Right lobe of liver (tissue), 6 donors: ENCODE results near the gene EXOC7. TPM values are rescaled to one million over a fixed set of nuclear protein-coding genes. Genes with fewer than 3 reads are reported as not detected.

Experiments
- ATAC-seq, 4 donors: fragments of 200-7000 bp; cut with Tn5 transposase; one replicate each; pipeline ENCODE4 v1.9.1; 2020; ENCODE audit warnings: mild to moderate bottlenecking in 4 of 4, moderate library complexity in 4 of 4
- DNase-seq, 3 donors: peaks; one replicate each; pipeline ENCODE4 v3.0.0-alpha.2; 2020
- H3K27ac ChIP-seq, 3 donors: fragments of 200-600 bp; one replicate each; pipeline ENCODE4 v1.8.0; 2022
- H3K27me3 ChIP-seq, 2 donors: fragments of 200-600 bp; one replicate each; pipeline ENCODE4 v1.8.0; 2022
- H3K36me3 ChIP-seq, 4 donors: fragments of 200-600 bp; sonication (generic) in 1 of 4; one replicate each; pipeline versions ENCODE4 v1.5.1 to v1.8.0; 2017 to 2022; ENCODE audit warnings: control low read depth in 1 of 4
- H3K4me1 ChIP-seq, 4 donors: fragments of 200-600 bp; sonication (generic) in 1 of 4; one replicate each; pipeline versions ENCODE4 v1.5.1 to v1.8.0; 2017 to 2022; ENCODE audit warnings: control low read depth in 1 of 4
- H3K4me3 ChIP-seq, 3 donors: fragments of 200-600 bp; one replicate each; pipeline ENCODE4 v1.8.0; 2022
- H3K9me3 ChIP-seq, 4 donors: fragments of 200-600 bp; sonication (generic) in 1 of 4; one replicate each; pipeline versions ENCODE4 v1.5.1 to v1.8.0; 2017 to 2022; ENCODE audit warnings: control low read depth in 1 of 4
- CTCF ChIP-seq, 4 donors: fragments of 200-600 bp in 3 of 4; fragments of 450-650 bp in 1 of 4; IDR thresholded peaks; one replicate each; pipeline versions ENCODE4 v1.5.1 to v1.8.0; 2016 to 2022; ENCODE audit warnings: antibody characterized with exemption in 4 of 4, mild to moderate bottlenecking in 2 of 4
- POLR2A ChIP-seq: fragments of 450-650 bp; IDR thresholded peaks from one replicate; pipeline ENCODE4 v1.6.1; 2017; ENCODE audit warnings: antibody characterized with exemption, mild to moderate bottlenecking
- WGBS: methylation state at CpG from one replicate; pipeline ENCODE4 v1.1.6; 2018; ENCODE audit warnings: low coverage, low lambda C conversion rate; ENCODE audit not compliant: insufficient coverage; ENCODE audit errors: missing lambda C conversion rate; 5-methylcytosine and 5-hydroxymethylcytosine counted together
- intact Hi-C, 2 donors: fragments of 100-400 bp; cut with DNase I; formaldehyde crosslinking; loops; one replicate each; pipeline versions ENCODE4 v1.11.2 to v1.14.1; 2022
- total RNA-seq, 6 experiments: library from RNA; depleted of rRNA in 2 of 6; stranded (reverse); fragments of >200 nt in 2 of 6; fragmentation: NEBNext Ultra II Directional in 3 of 6; extraction: Animal tissue kit (Norgen Biotek cat#: 25700) in 3 of 6; gene quantifications; one replicate each; pipeline versions ENCODE4 v1.1.0 to v1.2.4, GENCODE V29; 2016 to 2023
- donor health status: DM: no; HTN: yes; CAD: no.
- donor health status: DM: no; HTN: no; CAD: no.
- donor health status: DM: no; HTN: no; CAD: no.
- donor health status: DM: no; HTN: yes; CAD: no.
- donor health status: DM: no; HTN: yes; CAD: no.

Gene EXOC7
- total RNA-seq, 6 experiments from 2014 or later = 38.5 to 57.9 (median 50.6) TPM

- intact Hi-C loops = no loop called here
- 85% methylated on average over 4 of the region's 5 CpGs for WGBS
- peaks cover 0 to 10% (median 4%) of the 10 kb centered on the region in 4 donors for H3K4me1 ChIP-seq
- no peak overlapping the region for H3K27ac ChIP-seq
- no peak for DNase-seq
- no peaks in the 10 kb centered on the region for H3K27me3 ChIP-seq
- H3K9me3 ChIP-seq = no peaks in the 10 kb centered on the region
- peaks cover 0 to 17% (median 3%) of the 10 kb centered on the region in 4 donors for H3K36me3 ChIP-seq
- TF ChIP-seq CTCF (IDR thresholded peaks at IDR 0.05) (no peak), POLR2A (no peak)
- no peak for ATAC-seq
- H3K4me3 ChIP-seq = no peak overlapping the region
These were observed 1.3 kb upstream of the EXOC7 start for GRCh38 chr17:76104896-76105231.

DNA sequence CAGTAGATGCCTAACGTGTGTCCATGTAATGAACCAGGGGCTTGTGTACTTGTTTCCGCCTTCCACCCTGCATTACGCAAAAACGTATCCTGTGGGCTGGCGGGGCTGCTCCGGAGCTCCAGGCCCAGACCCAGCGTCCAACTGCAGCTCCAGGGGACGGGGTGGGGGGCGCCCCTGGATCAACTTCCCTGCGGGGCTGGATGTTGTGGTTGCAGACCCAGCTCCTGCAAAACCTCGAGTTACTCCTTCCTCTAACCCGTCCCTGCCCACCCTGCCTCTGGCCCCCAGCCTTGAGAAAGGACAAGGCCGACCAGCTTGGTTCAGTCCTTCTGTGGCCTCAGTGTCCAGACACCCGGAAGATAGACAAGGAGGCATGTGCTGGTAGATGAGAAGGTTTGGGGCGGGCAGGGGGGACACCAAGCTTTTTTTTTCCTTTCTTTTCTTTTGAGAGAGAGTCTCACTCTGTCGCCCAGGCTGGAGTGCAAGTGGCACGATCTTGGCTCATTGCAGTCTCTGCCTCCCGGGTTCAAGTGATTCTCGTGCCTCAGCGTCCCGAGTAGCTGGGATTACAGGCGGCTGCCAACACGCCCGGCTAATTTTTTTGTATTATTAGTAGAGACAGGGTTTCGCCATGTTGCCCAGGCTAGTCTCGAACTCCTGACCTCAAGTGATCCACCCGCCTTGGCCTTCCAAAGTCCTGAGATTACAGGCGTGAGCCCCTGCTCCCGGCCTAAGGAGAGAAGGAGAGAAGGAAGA, 731 bp upstream of the EXOC7 start:
- peaks cover 0 to 22% (median 3%) of the 10 kb centered on the region in 4 donors for H3K36me3 ChIP-seq

DNA sequence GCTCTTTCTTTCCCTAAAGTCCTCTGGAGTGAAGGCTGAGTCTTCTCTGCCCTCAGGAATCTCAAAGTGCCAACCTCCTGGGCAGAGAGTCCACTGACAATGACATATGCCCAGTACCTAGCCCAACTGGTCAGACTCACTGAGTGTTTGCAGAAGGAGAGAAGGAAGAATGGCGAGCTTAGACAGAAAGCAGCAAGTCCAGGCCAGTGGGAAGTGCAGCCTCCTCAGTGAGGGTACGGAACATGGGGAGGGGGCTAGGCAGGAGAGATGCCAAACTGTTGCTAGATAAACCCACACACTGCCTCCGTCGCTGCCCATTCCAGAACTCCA, 678 bp downstream of the EXOC7 start:
- no peaks in the 10 kb centered on the region for H3K27me3 ChIP-seq
- 3% methylated on average over 4 of the region's 4 CpGs for WGBS
- H3K36me3 ChIP-seq = peaks cover 0 to 23% (median 6%) of the 10 kb centered on the region in 4 donors
- no peaks in the 10 kb centered on the region for H3K9me3 ChIP-seq
- H3K27ac ChIP-seq = peak overlapping the region; percentile 12 to 66 (median 66)
- ATAC-seq (peak; percentile 4 to 35 (median 11)), DNase-seq (no peak)
- H3K4me1 ChIP-seq = peaks cover 0 to 10% (median 4%) of the 10 kb centered on the region in 4 donors
- H3K4me3 ChIP-seq = peak overlapping the region; percentile 72 to 82 (median 79)
- TF ChIP-seq POLR2A (no peak), CTCF (IDR thresholded peaks at IDR 0.05) (no peak)
- intact Hi-C loops = no loop called here

More for the DNA sequence above, 731 bp upstream of the EXOC7 start:
- ATAC-seq = peak in 2 of 4 donors; percentile 6 to 21
- Histone ChIP-seq H3K9me3 (no peaks in the 10 kb centered on the region), H3K4me1 (peaks cover 0 to 10% (median 4%) of the 10 kb centered on the region in 4 donors), H3K4me3 (peak overlapping the region; percentile 72 to 82 (median 79)), H3K27me3 (no peaks in the 10 kb centered on the region), H3K27ac (peak overlapping the region; percentile 12 to 66 (median 66))
- TF ChIP-seq POLR2A (no peak), CTCF (IDR thresholded peaks at IDR 0.05) (no peak)
- peak in 2 of 3 donors; percentile 50 to 56 for DNase-seq
- intact Hi-C loops = no loop called here
- WGBS = 89% methylated on average over 13 of the region's 29 CpGs

GRCh38 chr17:76097716-76098295, 5.8 kb downstream of the EXOC7 start:
- 85% methylated on average over 8 of the region's 19 CpGs for WGBS
- intact Hi-C loops = no loop called here
- DNase-seq (peak in 1 of 3 donors; percentile 49), ATAC-seq (no peak)
- Histone ChIP-seq H3K27me3 (no peaks in the 10 kb centered on the region), H3K27ac (no peak overlapping the region), H3K4me1 (peaks cover 0 to 6% (median 0%) of the 10 kb centered on the region in 4 donors), H3K9me3 (no peaks in the 10 kb centered on the region), H3K4me3 (no peak overlapping the region), H3K36me3 (peaks cover 0 to 63% (median 19%) of the 10 kb centered on the region in 4 donors)
- TF ChIP-seq CTCF (IDR thresholded peaks at IDR 0.05) = no peak
- no peak for TF ChIP-seq POLR2A
